PC-9 (cell line): ENCODE data around the gene FIGNL2. TPM values are rescaled to one million over a fixed set of nuclear protein-coding genes. Genes with fewer than 3 reads are reported as not detected.

Experiments used
- BruUV-seq: library from RNA; stranded (reverse); fragments of 400-500 nt; replicated peaks from 2 replicates; lab custom pipeline; 2021; lab: Mats Ljungman, UMichigan
- CTCF ChIA-PET: fragments of 300-600 bp; sonication (Branson Sonifier 250); formaldehyde crosslinking; loops from one replicate; lab custom pipeline; 2022; ENCODE audit warnings: antibody characterized with exemption; lab: Charles Lee
- POLR2A ChIA-PET: fragments of 300-600 bp; sonication (Branson Sonifier 250); formaldehyde crosslinking; loops from one replicate; lab custom pipeline; 2022; ENCODE audit warnings: antibody characterized with exemption; ENCODE audit not compliant: unreplicated experiment; lab: Charles Lee
- DNase-seq, 2 experiments: peaks; one replicate each; pipeline versions ENCODE4 v3.0.0 to v3.0.0-alpha.2; 2015 to 2022; ENCODE audit warnings: mixed read lengths in 1 of 2
- H2AFZ ChIP-seq: fragments of 200-600 bp; sonication (generic); 2 replicates; pipeline ENCODE4 v1.8.1; 2017; ENCODE audit warnings: antibody characterized with exemption
- H3F3A ChIP-seq: fragments of 200-600 bp; sonication (generic); 2 replicates; pipeline ENCODE4 v1.8.1; 2017; ENCODE audit warnings: antibody characterized with exemption, mild to moderate bottlenecking, low read depth; ENCODE audit not compliant: insufficient read depth
- H3K27ac ChIP-seq: fragments of 200-600 bp; sonication (generic); 2 replicates; pipeline ENCODE4 v1.6.1; 2016; ENCODE audit warnings: mixed run types
- H3K27me3 ChIP-seq: fragments of 200-600 bp; sonication (generic); 2 replicates; pipeline ENCODE4 v1.6.1; 2016; ENCODE audit warnings: low read depth, mixed run types; ENCODE audit not compliant: insufficient read depth
- H3K36me3 ChIP-seq: fragments of 200-600 bp; sonication (generic); 2 replicates; pipeline ENCODE4 v1.6.1; 2016; ENCODE audit warnings: low read depth, mixed run types
- H3K4me1 ChIP-seq: fragments of 200-600 bp; sonication (generic); replicated peaks from 2 replicates; pipeline ENCODE4 v1.6.1; 2016; ENCODE audit warnings: mixed run types; ENCODE audit not compliant: insufficient read depth
- H3K4me2 ChIP-seq: fragments of 200-600 bp; sonication (generic); 2 replicates; pipeline ENCODE4 v1.6.1; 2017; ENCODE audit warnings: mixed run types
- H3K4me3 ChIP-seq: fragments of 200-600 bp; sonication (generic); 2 replicates; pipeline ENCODE4 v1.6.1; 2016; ENCODE audit warnings: mixed run types
- H3K79me2 ChIP-seq: fragments of 200-600 bp; sonication (generic); 2 replicates; pipeline ENCODE4 v1.6.1; 2017; ENCODE audit warnings: low read depth, mixed run types
- H3K9me2 ChIP-seq: fragments of 200-600 bp; sonication (generic); 2 replicates; pipeline ENCODE4 v1.8.1; 2017; ENCODE audit warnings: mild to moderate bottlenecking; ENCODE audit not compliant: insufficient read depth
- H3K9me3 ChIP-seq: fragments of 200-600 bp; sonication (generic); 2 replicates; pipeline ENCODE4 v1.8.1; 2016; ENCODE audit warnings: low read depth; ENCODE audit not compliant: insufficient read depth
- H4K20me1 ChIP-seq: fragments of 200-600 bp; sonication (generic); 2 replicates; pipeline ENCODE4 v1.8.1; 2017; ENCODE audit not compliant: insufficient read depth
- EZH2 ChIP-seq: fragments of 200-600 bp; sonication (generic); IDR thresholded peaks from 2 replicates; pipeline ENCODE4 v1.8.0; 2017; ENCODE audit warnings: antibody characterized with exemption, low read depth
- intact Hi-C: fragments of 100-400 bp; cut with micrococcal nuclease; formaldehyde crosslinking; loops from one replicate; pipeline ENCODE4 v1.10.0; 2022; ENCODE audit not compliant: unreplicated experiment
- total RNA-seq: library from RNA; stranded (reverse); gene quantifications from 2 replicates; pipeline ENCODE4 v1.2.3, GENCODE V29; 2021
- TF ChIP-seq, protein P1 (sequence below): fragments of 200-600 bp; sonication (generic); conservative IDR thresholded peaks from 2 replicates; pipeline ENCODE4 v1.6.1; 2017; ENCODE audit warnings: mixed run types, antibody characterized with exemption, mild to moderate bottlenecking, moderate library complexity

The FIGNL2 gene
- total RNA-seq, 1 experiment from 2014 or later: not detected

DNA sequence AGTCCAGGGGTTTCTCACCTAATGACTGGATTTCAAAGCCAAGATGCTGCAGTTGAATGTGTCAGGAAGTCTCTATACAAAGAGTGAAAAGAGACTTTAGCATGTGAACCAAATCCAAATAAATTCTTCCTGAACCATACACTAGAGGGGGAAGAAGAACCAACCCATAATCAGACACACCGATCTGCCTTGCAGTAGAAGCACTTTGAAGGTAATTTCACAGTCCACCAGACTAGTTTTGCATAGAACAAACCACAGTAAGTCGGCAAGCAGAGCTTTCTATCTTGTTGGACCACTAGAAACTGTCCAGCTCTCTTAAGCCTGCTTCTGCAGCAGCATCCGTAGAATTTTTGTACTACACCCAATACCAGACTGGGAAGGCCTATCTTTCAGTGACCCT lies 39.3 kb downstream of the FIGNL2 start:
- H4K20me1 ChIP-seq: no peaks in the 10 kb centered on the region

DNA sequence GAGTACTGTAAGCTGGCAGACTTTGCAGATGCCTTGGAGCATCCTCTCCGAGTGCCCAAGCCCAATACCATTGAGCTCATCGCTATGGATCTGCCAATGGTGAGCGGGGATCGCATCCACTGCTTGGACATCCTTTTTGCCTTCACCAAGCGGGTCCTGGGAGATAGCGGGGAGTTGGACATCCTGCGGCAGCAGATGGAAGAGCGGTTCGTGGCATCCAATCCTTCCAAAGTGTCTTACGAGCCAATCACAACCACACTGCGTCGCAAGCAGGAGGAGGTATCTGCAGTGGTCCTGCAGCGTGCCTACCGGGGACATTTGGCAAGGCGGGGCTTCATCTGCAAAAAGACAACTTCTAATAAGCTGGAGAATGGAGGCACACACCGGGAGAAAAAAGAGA lies 41.6 kb downstream of the FIGNL2 start:
- H3K4me3 ChIP-seq: no peak overlapping the region
- H4K20me1 ChIP-seq: no peaks in the 10 kb centered on the region
- no peaks in the 10 kb centered on the region for H3K9me2 ChIP-seq
- intact Hi-C loops: no loop called here
- ChIA-PET CTCF (interaction anchor here (0.6 kb wide), 1 partner anchor 391 kb away, joined by 8 read pairs; no protein-coding TSS in a partner anchor), POLR2A (no interaction called here)
- peaks cover 80% of the 10 kb centered on the region for H3K27me3 ChIP-seq
- DNase-seq: no peak
- H3K79me2 ChIP-seq: no peaks in the 10 kb centered on the region
- TF ChIP-seq, protein P1, sequence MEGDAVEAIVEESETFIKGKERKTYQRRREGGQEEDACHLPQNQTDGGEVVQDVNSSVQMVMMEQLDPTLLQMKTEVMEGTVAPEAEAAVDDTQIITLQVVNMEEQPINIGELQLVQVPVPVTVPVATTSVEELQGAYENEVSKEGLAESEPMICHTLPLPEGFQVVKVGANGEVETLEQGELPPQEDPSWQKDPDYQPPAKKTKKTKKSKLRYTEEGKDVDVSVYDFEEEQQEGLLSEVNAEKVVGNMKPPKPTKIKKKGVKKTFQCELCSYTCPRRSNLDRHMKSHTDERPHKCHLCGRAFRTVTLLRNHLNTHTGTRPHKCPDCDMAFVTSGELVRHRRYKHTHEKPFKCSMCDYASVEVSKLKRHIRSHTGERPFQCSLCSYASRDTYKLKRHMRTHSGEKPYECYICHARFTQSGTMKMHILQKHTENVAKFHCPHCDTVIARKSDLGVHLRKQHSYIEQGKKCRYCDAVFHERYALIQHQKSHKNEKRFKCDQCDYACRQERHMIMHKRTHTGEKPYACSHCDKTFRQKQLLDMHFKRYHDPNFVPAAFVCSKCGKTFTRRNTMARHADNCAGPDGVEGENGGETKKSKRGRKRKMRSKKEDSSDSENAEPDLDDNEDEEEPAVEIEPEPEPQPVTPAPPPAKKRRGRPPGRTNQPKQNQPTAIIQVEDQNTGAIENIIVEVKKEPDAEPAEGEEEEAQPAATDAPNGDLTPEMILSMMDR: no peak
- no peak for TF ChIP-seq EZH2
- H3F3A ChIP-seq: no peaks in the 10 kb centered on the region
- no peak overlapping the region for H3K4me2 ChIP-seq
- H3K36me3 ChIP-seq: no peaks in the 10 kb centered on the region
- H3K4me1 ChIP-seq: no peaks in the 10 kb centered on the region
- no peak overlapping the region for H3K27ac ChIP-seq
- H2AFZ ChIP-seq: no peak overlapping the region
- BruUV-seq: no TSS peak
- H3K9me3 ChIP-seq: no peaks in the 10 kb centered on the region

More for the DNA sequence above, 39.3 kb downstream of the FIGNL2 start:
- Histone ChIP-seq H3F3A (no peaks in the 10 kb centered on the region), H3K4me3 (no peak overlapping the region), H3K79me2 (no peaks in the 10 kb centered on the region), H3K27me3 (peaks cover 58% of the 10 kb centered on the region), H3K9me3 (no peaks in the 10 kb centered on the region), H3K4me1 (no peaks in the 10 kb centered on the region), H2AFZ (no peak overlapping the region), H3K27ac (no peak overlapping the region), H3K9me2 (no peaks in the 10 kb centered on the region), H3K4me2 (no peak overlapping the region), H3K36me3 (no peaks in the 10 kb centered on the region)
- DNase-seq: no peak
- ChIA-PET CTCF (no interaction called here), POLR2A (no interaction called here)
- intact Hi-C loops: no loop called here
- no TSS peak for BruUV-seq
- TF ChIP-seq EZH2: no peak
- TF ChIP-seq, protein P1: no peak

DNA sequence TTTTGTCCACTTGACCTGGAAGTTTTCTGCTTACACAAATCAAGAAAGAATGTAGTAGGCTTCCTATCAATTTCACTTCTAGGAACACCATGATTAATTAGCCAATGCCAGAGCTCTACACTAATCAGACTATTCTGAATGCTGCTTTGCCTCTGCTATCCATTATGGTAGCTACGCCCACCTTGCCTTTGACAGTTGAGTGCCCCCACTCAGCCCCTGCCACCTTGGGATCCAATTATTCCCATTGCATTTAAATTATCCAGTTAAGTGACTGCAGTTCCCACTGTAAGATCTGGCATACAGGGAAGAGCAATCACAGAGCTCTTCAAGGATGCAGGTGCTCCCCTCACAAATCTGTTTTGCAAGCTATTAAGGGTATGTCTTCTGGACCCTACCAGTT lies 47.5 kb downstream of the FIGNL2 start:
- H3F3A ChIP-seq: no peaks in the 10 kb centered on the region
- no peaks in the 10 kb centered on the region for H3K9me3 ChIP-seq
- H2AFZ ChIP-seq: no peak overlapping the region
- DNase-seq: no peak
- no peaks in the 10 kb centered on the region for H3K4me1 ChIP-seq
- intact Hi-C loops: no loop called here
- no peak overlapping the region for H3K4me2 ChIP-seq
- POLR2A ChIA-PET: interaction anchor here (0.6 kb wide), 1 partner anchor 9 kb away, joined by 4 read pairs; no protein-coding TSS in a partner anchor
- no peaks in the 10 kb centered on the region for H4K20me1 ChIP-seq
- peaks cover 74% of the 10 kb centered on the region for H3K27me3 ChIP-seq
- H3K79me2 ChIP-seq: no peaks in the 10 kb centered on the region
- no TSS peak for BruUV-seq
- H3K27ac ChIP-seq: no peak overlapping the region
- CTCF ChIA-PET: no interaction called here
- TF ChIP-seq EZH2: no peak
- TF ChIP-seq, protein P1: no peak
- no peak overlapping the region for H3K4me3 ChIP-seq
- no peaks in the 10 kb centered on the region for H3K9me2 ChIP-seq
- no peaks in the 10 kb centered on the region for H3K36me3 ChIP-seq
